WTC11 (cell line): ENCODE data around the gene PKP2. TPM values are rescaled to one million over a fixed set of nuclear protein-coding genes. Genes with fewer than 3 reads are reported as not detected.
"Not testable (repeated sequence)": the region's sequence is repeated elsewhere in the genome, so short reads cannot be mapped to it uniquely, and the experiment has no call there.

Experiments
- ATAC-seq: fragments of 200-7000 bp; cut with Tn5 transposase; 2 replicates; pipeline ENCODE4 v1.10.0; 2021; ENCODE audit warnings: mild to moderate bottlenecking, moderate library complexity
- CTCF ChIA-PET: fragments of 300-600 bp; sonication (Branson Sonifier 250); formaldehyde crosslinking; loops from one replicate; lab custom pipeline; 2021; ENCODE audit warnings: antibody characterized with exemption; lab: Charles Lee
- POLR2A ChIA-PET: fragments of 350-600 bp; sonication (Branson Sonifier 250); formaldehyde crosslinking; loops from one replicate; lab custom pipeline; 2021; ENCODE audit warnings: antibody characterized with exemption; lab: Charles Lee
- DNase-seq: peaks from one replicate; pipeline ENCODE4 v3.0.0; 2021; ENCODE audit warnings: low spot score
- H3K27ac Mint-ChIP-seq: 2 replicates; pipeline ENCODE4 v1.8.0; 2021; ENCODE audit warnings: mixed read lengths
- H3K27me3 Mint-ChIP-seq: 2 replicates; pipeline ENCODE4 v1.8.0; 2021; ENCODE audit warnings: low read depth, mild to moderate bottlenecking, moderate library complexity, mixed read lengths
- H3K36me3 Mint-ChIP-seq: 2 replicates; pipeline ENCODE4 v1.8.0; 2021; ENCODE audit warnings: mixed read lengths
- H3K4me1 Mint-ChIP-seq: 2 replicates; pipeline ENCODE4 v1.8.0; 2022; ENCODE audit warnings: mixed read lengths
- H3K4me3 Mint-ChIP-seq: 2 replicates; pipeline ENCODE4 v1.8.0; 2021; ENCODE audit warnings: mild to moderate bottlenecking, moderate library complexity, mixed read lengths
- H3K9me3 Mint-ChIP-seq: 2 replicates; pipeline ENCODE4 v1.8.0; 2021; ENCODE audit warnings: mixed read lengths
- ATF2 ChIP-seq: sonication (generic); formaldehyde crosslinking; IDR thresholded peaks from 2 replicates; pipeline ENCODE4 v1.8.1; 2022; ENCODE audit warnings: low read depth, missing genetic modification reagents, borderline replicate concordance
- ATF6 ChIP-seq: sonication (generic); formaldehyde crosslinking; IDR thresholded peaks from 2 replicates; pipeline ENCODE4 v1.8.1; 2023; ENCODE audit warnings: mild to moderate bottlenecking, missing genetic modification reagents
- E2F5 ChIP-seq: sonication (generic); formaldehyde crosslinking; IDR thresholded peaks from 2 replicates; pipeline ENCODE4 v1.8.1; 2022; ENCODE audit warnings: mild to moderate bottlenecking, moderate library complexity, missing genetic modification reagents
- FOXP1 ChIP-seq: sonication (generic); formaldehyde crosslinking; IDR thresholded peaks from 2 replicates; pipeline ENCODE4 v1.8.0; 2022; ENCODE audit warnings: missing genetic modification reagents, mild to moderate bottlenecking, moderate library complexity, borderline replicate concordance
- FOXP4 ChIP-seq: sonication (generic); formaldehyde crosslinking; IDR thresholded peaks from 2 replicates; pipeline ENCODE4 v1.8.0; 2022; ENCODE audit warnings: mild to moderate bottlenecking, missing genetic modification reagents
- GABPB1 ChIP-seq: sonication (generic); formaldehyde crosslinking; IDR thresholded peaks from 2 replicates; pipeline ENCODE4 v1.8.1; 2023; ENCODE audit warnings: mild to moderate bottlenecking, missing genetic modification reagents
- JAZF1 ChIP-seq: fragments of 250-450 bp; sonication (Bioruptor Pico); IDR thresholded peaks from 2 replicates; pipeline ENCODE4 v1.9.0; 2021; ENCODE audit warnings: moderate library complexity, mild to moderate bottlenecking, inconsistent platforms
- MYBL2 ChIP-seq: sonication (generic); formaldehyde crosslinking; IDR thresholded peaks from 2 replicates; pipeline ENCODE4 v1.8.1; 2023; ENCODE audit warnings: mild to moderate bottlenecking, moderate library complexity, missing genetic modification reagents
- SMAD3 ChIP-seq: sonication (generic); formaldehyde crosslinking; IDR thresholded peaks from 2 replicates; pipeline ENCODE4 v1.8.0; 2022; ENCODE audit warnings: missing genetic modification reagents, mild to moderate bottlenecking, borderline replicate concordance
- SOX15 ChIP-seq: fragments of 250-450 bp; sonication (Bioruptor Pico); IDR thresholded peaks from 2 replicates; pipeline ENCODE4 v1.9.0; 2021; ENCODE audit warnings: mild to moderate bottlenecking
- STAT6 ChIP-seq: sonication (generic); formaldehyde crosslinking; conservative IDR thresholded peaks from 2 replicates; pipeline ENCODE4 v1.8.1; 2023; ENCODE audit warnings: mild to moderate bottlenecking, low read depth, missing genetic modification reagents, moderate library complexity
- ZNF281 ChIP-seq: sonication (generic); formaldehyde crosslinking; IDR thresholded peaks from 2 replicates; pipeline ENCODE4 v1.8.0; 2023; ENCODE audit warnings: mild to moderate bottlenecking, missing genetic modification reagents
- total RNA-seq: library from RNA; stranded (reverse); gene quantifications from 3 replicates; pipeline ENCODE4 v1.2.3, GENCODE V29; 2021

Gene PKP2
- total RNA-seq, 1 experiment from 2014 or later: 22.0 TPM

GRCh38 chr12:32881107-32881506 is 15.5 kb downstream of the PKP2 start (continued):
- TF ChIP-seq FOXP4 (CRISPR knock-in tag) (no peak), FOXP1 (no peak), SMAD3 (CRISPR knock-in tag) (no peak), ATF6 (CRISPR knock-in tag) (no peak), MYBL2 (CRISPR knock-in tag) (no peak)

- CTCF ChIA-PET, DNase-seq: not testable (repeated sequence)
Observed at GRCh38 chr12:32879066-32879465, 17.5 kb downstream of the PKP2 start.

GRCh38 chr12:32877601-32878459 is 18.7 kb downstream of the PKP2 start:
- DNase-seq: no peak
- CTCF ChIA-PET: no interaction called here
- ATAC-seq: no peak
- peaks cover 14% of the 10 kb centered on the region for H3K4me1 Mint-ChIP-seq
- TF ChIP-seq STAT6 (CRISPR knock-in tag) (no peak), SMAD3 (CRISPR knock-in tag) (no peak), ATF2 (no peak)
- TF ChIP-seq, all 79 proteins: peak for 0
- Mint-ChIP-seq H3K4me3 (no peak overlapping the region), H3K36me3 (peaks cover 15% of the 10 kb centered on the region; the same call in 1 of the 2 replicates), H3K27ac (no peak overlapping the region), H3K27me3 (no peaks in the 10 kb centered on the region), H3K9me3 (no peaks in the 10 kb centered on the region)
- POLR2A ChIA-PET: no interaction called here

More at GRCh38 chr12:32879066-32879465, 17.5 kb downstream of the PKP2 start:
- H3K27ac Mint-ChIP-seq, H3K9me3 Mint-ChIP-seq, POLR2A ChIA-PET, H3K4me3 Mint-ChIP-seq, ATAC-seq, H3K27me3 Mint-ChIP-seq: not testable (repeated sequence)
- Mint-ChIP-seq H3K4me1 (peaks cover 15% of the 10 kb centered on the region), H3K36me3 (peaks cover 15% of the 10 kb centered on the region; the same call in 1 of the 2 replicates)

GRCh38 chr12:32876004-32876403 is 20.6 kb downstream of the PKP2 start:
- no peak overlapping the region for H3K4me3 Mint-ChIP-seq
- H3K9me3 Mint-ChIP-seq: no peaks in the 10 kb centered on the region
- POLR2A ChIA-PET: no interaction called here
- H3K27ac Mint-ChIP-seq: no peak overlapping the region
- no peak for TF ChIP-seq ZNF281
- TF ChIP-seq E2F5 (CRISPR knock-in tag): no peak
- no peak for TF ChIP-seq GABPB1 (CRISPR knock-in tag)
- no peak for TF ChIP-seq SOX15
- TF ChIP-seq JAZF1 (CRISPR knock-in tag): no peak
- TF ChIP-seq, all 79 proteins: peak for 0
- DNase-seq (no peak), ATAC-seq (no peak)
- peaks cover 20% of the 10 kb centered on the region for H3K36me3 Mint-ChIP-seq
- H3K4me1 Mint-ChIP-seq: peaks cover 14% of the 10 kb centered on the region
- no peaks in the 10 kb centered on the region for H3K27me3 Mint-ChIP-seq
- CTCF ChIA-PET: no interaction called here
